MM.1S (cell line): Measurements from ENCODE around the gene KIAA1958.

Experiments
- CTCF ChIP-seq: fragments of 300-600 bp; sonication (generic); IDR thresholded peaks from 2 replicates; pipeline ENCODE4 v1.5.1; 2016; ENCODE audit warnings: antibody characterized with exemption, low read length, mixed read lengths
- EZH2 ChIP-seq: fragments of 300-600 bp; sonication (generic); optimal IDR thresholded peaks from 2 replicates; pipeline ENCODE3; 2017; ENCODE audit warnings: low read depth, mild to moderate bottlenecking, antibody characterized with exemption, low read length, mixed read lengths

GRCh38 chr9:112535301-112535700 is 48.7 kb downstream of the KIAA1958 start:
- TF ChIP-seq CTCF, result no peak
- no peak for TF ChIP-seq EZH2
